Natural killer cell (primary cell): Measurements from ENCODE around the gene PKP1. TPM values are rescaled to one million over a fixed set of nuclear protein-coding genes. Genes with fewer than 3 reads are reported as not detected.

Experiments
- ATAC-seq, 3 donors: fragments of 150-1000 bp in 2 of 3; fragments of 200-7000 bp in 1 of 3; cut with Tn5 transposase; 1 replicate in 1 of 3; 2 replicates in 2 of 3; pipeline ENCODE4 v1.10.0; 2021; ENCODE audit warnings: mild to moderate bottlenecking in 2 of 3, moderate library complexity in 2 of 3
- DNase-seq, 2 donors: peaks; one replicate each; pipeline versions ENCODE4 v3.0.0 to v3.0.0-alpha.2; 2013 to 2021; ENCODE audit warnings: mixed read lengths in 1 of 2
- H3K27ac ChIP-seq: one replicate; pipeline ENCODE4 v1.5.1; 2013; ENCODE audit warnings: mild to moderate bottlenecking, low read length
- H3K27me3 ChIP-seq: one replicate; pipeline ENCODE4 v1.6.1; 2013; ENCODE audit warnings: low read length; ENCODE audit not compliant: control insufficient read depth, insufficient read depth
- H3K36me3 ChIP-seq: one replicate; pipeline ENCODE4 v1.6.1; 2013; ENCODE audit warnings: low read length; ENCODE audit not compliant: control insufficient read depth, insufficient read depth
- H3K4me1 ChIP-seq: one replicate; pipeline ENCODE4 v1.6.1; 2013; ENCODE audit warnings: low read length; ENCODE audit not compliant: control insufficient read depth, insufficient read depth
- H3K4me3 ChIP-seq: one replicate; pipeline ENCODE4 v1.5.1; 2013; ENCODE audit warnings: low read length
- H3K9me3 ChIP-seq: one replicate; pipeline ENCODE4 v1.6.1; 2013; ENCODE audit warnings: low read length; ENCODE audit not compliant: control insufficient read depth, insufficient read depth
- H3K27ac Mint-ChIP-seq, 2 donors: one replicate each; pipeline ENCODE4 v1.8.0; 2022; ENCODE audit warnings: mild to moderate bottlenecking in 2 of 2, mixed read lengths in 2 of 2, moderate library complexity in 1 of 2
- H3K27me3 Mint-ChIP-seq, 2 donors: one replicate each; pipeline ENCODE4 v1.8.0; 2022; ENCODE audit warnings: low read depth in 2 of 2, mixed read lengths in 2 of 2
- H3K36me3 Mint-ChIP-seq: one replicate; pipeline ENCODE4 v1.8.0; 2022; ENCODE audit warnings: mixed read lengths
- H3K4me1 Mint-ChIP-seq, 2 donors: one replicate each; pipeline ENCODE4 v1.8.0; 2022; ENCODE audit warnings: mixed read lengths in 2 of 2
- H3K4me3 Mint-ChIP-seq: one replicate; pipeline ENCODE4 v1.8.0; 2022; ENCODE audit warnings: mild to moderate bottlenecking, moderate library complexity, mixed read lengths
- H3K9me3 Mint-ChIP-seq, 2 donors: one replicate each; pipeline ENCODE4 v1.8.0; 2022; ENCODE audit warnings: mixed read lengths in 2 of 2
- WGBS: methylation state at CpG from one replicate; pipeline ENCODE4 v1.1.7; 2013; ENCODE audit warnings: missing lambda C conversion rate; ENCODE audit not compliant: insufficient coverage; 5-methylcytosine and 5-hydroxymethylcytosine counted together
- intact Hi-C: fragments of 100-400 bp; cut with micrococcal nuclease; formaldehyde crosslinking; loops from one replicate; pipeline ENCODE4 v1.14.2; 2022
- total RNA-seq, 4 donors: library from RNA; stranded (reverse); fragments of 120-200 nt in 1 of 4; gene quantifications; one replicate each; pipeline versions ENCODE4 v1.2.3 to v1.2.4, GENCODE V29; 2013 to 2022
- TF ChIP-seq, protein P1 (sequence below): fragments of 200-600 bp; IDR thresholded peaks from one replicate; pipeline ENCODE4 v1.8.0; 2022; ENCODE audit warnings: antibody characterized with exemption

Gene PKP1
- total RNA-seq, 3 donors from 2014 or later (not counting 1 experiment from before 2014, with no cell fraction given) = not detected

DNA sequence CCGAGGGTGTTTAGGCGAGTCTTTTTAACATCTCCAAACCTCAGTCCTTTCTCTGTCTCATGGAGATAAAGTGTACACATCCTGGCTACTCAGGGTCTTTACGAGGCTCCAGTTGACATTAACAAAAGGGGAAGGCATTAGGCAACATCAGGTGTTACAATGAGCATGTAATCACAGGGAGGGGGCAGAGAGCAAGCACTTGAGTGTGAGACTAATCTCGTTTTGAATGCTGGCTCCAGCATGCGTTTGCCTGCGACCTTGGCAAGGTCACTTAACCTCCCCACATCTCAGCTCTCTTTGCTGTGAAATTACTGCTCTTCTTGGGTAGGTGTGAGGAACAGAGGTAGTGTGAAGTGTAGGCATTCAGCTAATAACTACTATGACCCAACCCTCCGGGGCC, 91.1 kb downstream of the PKP1 start:
- peaks cover 5 to 22% of the 10 kb centered on the region in 2 donors for H3K27me3 Mint-ChIP-seq

DNA sequence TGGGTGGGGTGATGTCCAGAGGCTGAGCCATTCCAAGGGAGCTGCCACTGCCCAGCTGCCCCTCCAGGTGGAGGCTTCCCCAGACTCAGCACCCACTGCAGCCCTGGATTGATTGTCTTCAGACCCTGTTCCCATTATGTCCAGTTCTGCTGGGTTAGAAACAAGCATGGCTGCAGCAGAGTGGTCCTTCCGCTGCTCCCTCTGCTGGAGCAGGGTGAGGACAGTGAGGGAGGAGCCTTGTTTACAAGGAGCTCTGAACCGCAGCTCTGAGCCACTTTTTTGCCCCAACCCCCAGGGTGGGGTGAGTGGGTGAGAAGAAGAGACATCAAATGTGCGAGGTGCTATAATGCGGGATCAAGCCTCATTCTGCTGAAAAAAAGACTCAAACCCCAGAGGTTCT, 91.9 kb downstream of the PKP1 start:
- no peaks in the 10 kb centered on the region for H3K4me1 ChIP-seq
- Mint-ChIP-seq H3K4me1 (no peaks in the 10 kb centered on the region), H3K9me3 (no peaks in the 10 kb centered on the region), H3K27ac (no peak overlapping the region), H3K36me3 (no peaks in the 10 kb centered on the region), H3K27me3 (peaks cover 5 to 22% of the 10 kb centered on the region in 2 donors), H3K4me3 (no peak overlapping the region)
- TF ChIP-seq, protein P1, sequence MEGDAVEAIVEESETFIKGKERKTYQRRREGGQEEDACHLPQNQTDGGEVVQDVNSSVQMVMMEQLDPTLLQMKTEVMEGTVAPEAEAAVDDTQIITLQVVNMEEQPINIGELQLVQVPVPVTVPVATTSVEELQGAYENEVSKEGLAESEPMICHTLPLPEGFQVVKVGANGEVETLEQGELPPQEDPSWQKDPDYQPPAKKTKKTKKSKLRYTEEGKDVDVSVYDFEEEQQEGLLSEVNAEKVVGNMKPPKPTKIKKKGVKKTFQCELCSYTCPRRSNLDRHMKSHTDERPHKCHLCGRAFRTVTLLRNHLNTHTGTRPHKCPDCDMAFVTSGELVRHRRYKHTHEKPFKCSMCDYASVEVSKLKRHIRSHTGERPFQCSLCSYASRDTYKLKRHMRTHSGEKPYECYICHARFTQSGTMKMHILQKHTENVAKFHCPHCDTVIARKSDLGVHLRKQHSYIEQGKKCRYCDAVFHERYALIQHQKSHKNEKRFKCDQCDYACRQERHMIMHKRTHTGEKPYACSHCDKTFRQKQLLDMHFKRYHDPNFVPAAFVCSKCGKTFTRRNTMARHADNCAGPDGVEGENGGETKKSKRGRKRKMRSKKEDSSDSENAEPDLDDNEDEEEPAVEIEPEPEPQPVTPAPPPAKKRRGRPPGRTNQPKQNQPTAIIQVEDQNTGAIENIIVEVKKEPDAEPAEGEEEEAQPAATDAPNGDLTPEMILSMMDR = no peak
- ATAC-seq (no peak), DNase-seq (no peak)
- no peaks in the 10 kb centered on the region for H3K36me3 ChIP-seq
- WGBS = 51% methylated on average over 4 of the region's 4 CpGs
- H3K4me3 ChIP-seq = no peak overlapping the region
- H3K27me3 ChIP-seq = peaks cover 2% of the 10 kb centered on the region
- intact Hi-C loops = no loop called here
- H3K27ac ChIP-seq = no peak overlapping the region
- no peaks in the 10 kb centered on the region for H3K9me3 ChIP-seq

More for the DNA sequence above, 91.1 kb downstream of the PKP1 start:
- DNase-seq = no peak
- Mint-ChIP-seq H3K9me3 (no peaks in the 10 kb centered on the region), H3K36me3 (no peaks in the 10 kb centered on the region), H3K4me3 (no peak overlapping the region), H3K4me1 (no peaks in the 10 kb centered on the region), H3K27ac (no peak overlapping the region)
- no peak for ATAC-seq
- H3K9me3 ChIP-seq = no peaks in the 10 kb centered on the region
- intact Hi-C loops = no loop called here
- H3K4me3 ChIP-seq = no peak overlapping the region
- TF ChIP-seq, protein P1 = no peak
- peaks cover 2% of the 10 kb centered on the region for H3K27me3 ChIP-seq
- H3K4me1 ChIP-seq = no peaks in the 10 kb centered on the region
- H3K27ac ChIP-seq = no peak overlapping the region
- no peaks in the 10 kb centered on the region for H3K36me3 ChIP-seq
- WGBS = 59% methylated on average over 6 of the region's 7 CpGs

GRCh38 chr1:201376107-201376463, 92.8 kb downstream of the PKP1 start:
- Mint-ChIP-seq H3K4me1 (no peaks in the 10 kb centered on the region), H3K27ac (no peak overlapping the region), H3K36me3 (no peaks in the 10 kb centered on the region), H3K9me3 (no peaks in the 10 kb centered on the region), H3K4me3 (no peak overlapping the region), H3K27me3 (peaks cover 5 to 19% of the 10 kb centered on the region in 2 donors)
- Histone ChIP-seq H3K27ac (no peak overlapping the region), H3K4me3 (no peak overlapping the region), H3K9me3 (no peaks in the 10 kb centered on the region), H3K4me1 (no peaks in the 10 kb centered on the region), H3K27me3 (peaks cover 2% of the 10 kb centered on the region), H3K36me3 (no peaks in the 10 kb centered on the region)
- TF ChIP-seq, protein P1 = no peak
- ATAC-seq (no peak), DNase-seq (no peak)
- 42% methylated on average over 4 of the region's 4 CpGs for WGBS
- intact Hi-C loops = no loop called here
